Umbilical cord (tissue), 2 donors: ENCODE results near the gene BANK1. TPM values are rescaled to one million over a fixed set of nuclear protein-coding genes. Genes with fewer than 3 reads are reported as not detected.

Experiments
- DNase-seq: peaks from one replicate; pipeline ENCODE4 v3.0.0-alpha.2; 2015; ENCODE audit warnings: low spot score
- total RNA-seq: library from RNA; depleted of rRNA; stranded (reverse); fragments of >200 nt; gene quantifications from one replicate; pipeline ENCODE4 v1.2.3, GENCODE V29; 2014; ENCODE audit warnings: low replicate concordance; ENCODE audit not compliant: insufficient read depth

The BANK1 gene
- total RNA-seq, 1 donor from 2014 or later: 15.9 TPM

DNA sequence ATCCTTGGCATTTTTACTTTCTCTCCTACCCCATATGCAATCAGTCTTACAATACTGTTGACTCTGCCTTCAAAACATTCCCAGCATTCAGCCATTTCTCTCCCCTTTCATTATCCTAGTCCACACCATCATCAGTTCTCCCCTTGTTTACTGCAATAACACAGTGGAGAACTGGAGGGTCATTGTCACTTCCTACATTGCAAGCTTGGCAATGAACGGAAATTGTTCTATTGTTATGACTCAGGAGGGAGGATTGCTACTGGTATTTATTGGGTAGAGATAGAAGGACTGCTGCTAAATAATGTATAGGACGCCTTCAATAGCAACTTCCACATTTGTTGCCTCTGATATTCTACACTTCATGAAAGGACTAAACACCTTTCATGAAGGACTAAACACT, 231.8 kb downstream of the BANK1 start:
- no peak for DNase-seq

DNA sequence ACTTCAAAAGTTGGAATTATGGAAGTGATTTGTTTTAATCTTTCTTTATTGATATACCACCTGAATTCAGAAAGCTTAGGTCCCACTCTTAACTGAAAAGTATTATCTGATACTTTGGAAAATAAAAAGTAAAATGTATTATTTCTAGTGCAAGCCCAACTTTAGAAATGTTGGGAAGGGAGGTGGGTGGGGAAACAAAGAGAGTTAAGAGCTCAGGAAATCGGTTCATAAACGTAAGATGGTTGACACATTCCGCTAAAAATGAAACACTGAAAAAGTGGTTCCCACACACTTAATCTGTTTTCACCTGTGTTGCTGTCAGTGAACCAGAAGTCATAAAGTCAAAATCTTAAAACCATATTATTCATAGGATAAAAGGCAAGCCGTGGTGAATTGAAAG, 237.4 kb downstream of the BANK1 start:
- DNase-seq: no peak

DNA sequence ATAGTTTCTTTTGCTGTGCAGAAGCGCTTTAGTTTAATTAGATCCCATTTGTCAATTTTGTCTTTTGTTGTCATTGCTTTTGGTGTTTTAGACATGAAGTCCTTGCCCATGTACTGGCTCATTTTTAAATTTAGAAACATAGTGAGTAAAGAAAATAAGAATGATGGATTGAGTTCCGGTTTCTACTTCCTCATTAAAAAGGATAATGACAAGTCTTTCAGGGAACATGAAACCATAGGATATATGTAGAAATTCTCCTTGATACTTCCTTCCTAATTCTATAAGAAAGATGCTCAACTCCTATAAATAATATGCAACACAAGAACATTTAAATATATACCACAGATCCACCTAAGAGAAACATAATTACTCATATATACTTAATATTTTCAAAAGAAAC, 240.9 kb downstream of the BANK1 start:
- DNase-seq: no peak

DNA sequence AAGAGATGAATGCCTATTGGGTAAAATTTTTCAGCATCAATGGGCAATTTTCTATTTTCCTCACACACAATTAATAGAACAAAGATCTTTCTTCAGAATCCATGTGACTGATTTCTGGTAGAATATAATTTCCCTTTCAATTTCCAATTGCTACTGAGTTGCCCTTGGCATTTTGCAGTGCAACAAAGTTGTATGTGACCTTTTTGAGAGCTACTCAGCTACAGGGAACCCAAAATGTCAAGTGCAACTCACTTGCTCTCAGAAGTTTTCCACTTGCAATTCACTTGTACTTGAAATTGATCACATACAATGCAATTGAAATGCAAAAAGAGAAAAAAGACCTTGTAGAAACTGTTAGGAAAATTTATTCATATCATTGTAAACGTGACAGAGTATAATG, 245.5 kb downstream of the BANK1 start:
- no peak for DNase-seq

DNA sequence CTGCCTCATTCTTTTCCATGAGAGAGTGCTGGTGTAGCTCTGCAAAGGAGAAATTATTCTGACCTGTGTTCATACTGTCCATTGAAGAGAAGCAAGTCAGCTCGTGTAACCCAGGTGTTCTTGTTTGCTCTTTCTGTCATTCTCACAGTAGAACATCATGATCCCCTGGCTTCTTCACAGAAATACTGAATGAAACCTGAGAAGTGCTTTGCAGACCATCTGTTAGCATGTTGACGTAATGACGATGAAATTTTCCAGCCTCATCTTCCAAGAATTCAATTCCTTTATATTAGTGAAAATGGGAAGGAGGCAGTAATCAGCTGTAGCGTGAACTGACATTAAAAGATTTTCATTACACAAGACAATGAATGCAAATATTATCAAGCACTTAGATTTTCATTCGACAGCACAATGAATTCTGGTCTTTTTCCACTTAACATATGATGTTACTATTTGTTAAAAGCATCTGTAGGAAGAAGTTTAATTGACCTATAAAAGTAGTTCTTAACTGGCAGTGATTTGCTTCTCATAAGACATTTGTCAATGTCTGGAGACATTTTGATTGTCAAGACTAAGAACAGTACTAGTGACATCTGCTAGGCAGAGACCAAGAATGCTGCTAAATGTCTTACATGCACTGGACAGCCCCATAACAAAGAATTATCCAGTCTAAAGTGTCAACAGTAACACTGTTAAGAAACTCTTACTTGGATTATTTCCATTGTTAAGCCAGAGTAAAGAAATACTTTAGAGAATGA, 246.3 kb downstream of the BANK1 start:
- peak; percentile 4 for DNase-seq

DNA sequence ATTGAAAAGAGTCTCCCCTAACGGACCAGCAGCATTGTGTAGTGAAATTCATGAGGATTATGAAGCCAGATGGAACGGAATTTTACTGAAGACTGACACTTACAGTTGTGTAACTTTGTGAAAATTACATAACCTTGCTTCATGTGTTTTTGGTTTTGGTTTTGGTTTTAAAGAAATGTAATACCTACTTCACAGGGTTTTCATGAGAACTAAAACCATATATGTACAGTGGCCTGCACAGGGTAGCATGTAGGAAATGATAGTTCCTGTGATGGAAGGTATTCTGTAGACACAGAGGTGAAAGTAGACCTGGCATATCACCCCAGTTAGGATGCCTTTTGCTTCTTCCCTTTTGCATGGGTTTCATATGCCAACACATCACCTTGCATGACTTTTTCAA, 247.0 kb downstream of the BANK1 start:
- no peak for DNase-seq

DNA sequence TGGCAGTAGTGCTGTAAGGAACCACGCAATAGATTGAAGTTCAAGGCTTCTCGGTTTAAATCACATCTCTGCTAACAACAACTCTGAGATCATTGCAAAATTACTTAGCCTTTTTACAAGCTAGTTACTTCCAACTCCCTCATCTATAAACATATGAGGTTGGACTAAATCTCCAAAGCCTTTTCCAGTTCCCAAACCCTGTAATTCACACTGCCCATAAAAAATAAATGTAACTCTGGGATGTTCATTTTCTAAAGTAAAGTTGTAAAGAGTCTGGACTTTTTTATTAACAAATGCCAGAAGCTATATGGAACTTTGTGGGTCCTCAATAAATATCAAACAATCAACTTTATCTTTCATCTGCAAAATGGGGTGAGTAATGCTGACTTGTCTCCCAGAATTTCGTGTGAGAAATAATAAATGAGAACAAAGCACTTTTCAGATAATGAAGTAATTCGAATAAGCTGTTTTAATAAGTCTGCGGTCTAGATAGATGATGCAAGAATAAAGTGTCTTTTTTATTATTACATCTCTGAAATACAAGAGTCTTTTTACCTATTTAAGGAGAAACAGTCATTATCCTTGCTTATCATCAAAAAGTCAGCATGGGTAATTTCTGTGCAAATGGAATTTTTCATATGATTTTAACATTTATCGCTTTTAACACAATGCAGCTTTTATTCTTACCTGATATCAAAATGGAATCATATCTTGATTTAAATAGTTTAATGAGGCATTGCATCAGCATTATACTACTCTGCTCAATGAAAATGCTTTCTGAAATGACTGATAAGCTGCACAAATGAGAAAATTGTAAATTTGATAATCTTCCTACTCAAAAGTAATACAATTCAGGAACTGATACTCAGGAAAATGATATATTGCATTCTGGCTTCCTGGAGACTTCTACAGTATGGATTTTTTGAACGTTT, 252.6 kb downstream of the BANK1 start:
- peak; percentile 1 for DNase-seq

DNA sequence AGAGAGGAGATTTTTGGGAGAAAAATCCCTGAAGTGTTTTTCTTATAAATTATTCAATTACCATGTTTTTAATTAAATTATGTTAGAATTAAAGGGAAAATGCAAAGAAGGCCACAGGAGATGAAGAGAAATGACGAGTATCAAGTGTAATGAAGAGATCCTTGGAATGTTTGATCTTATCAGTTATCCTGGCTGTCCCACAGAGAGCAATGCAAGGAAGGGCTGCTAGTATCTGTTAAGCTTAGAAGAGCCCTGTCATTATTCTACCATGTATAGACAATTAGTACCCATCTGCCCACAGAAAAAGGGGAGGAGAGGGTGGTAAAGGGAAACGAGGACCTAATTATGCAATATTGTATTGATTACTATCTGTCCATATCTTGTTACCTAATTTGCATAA, 257.1 kb downstream of the BANK1 start:
- no peak for DNase-seq

DNA sequence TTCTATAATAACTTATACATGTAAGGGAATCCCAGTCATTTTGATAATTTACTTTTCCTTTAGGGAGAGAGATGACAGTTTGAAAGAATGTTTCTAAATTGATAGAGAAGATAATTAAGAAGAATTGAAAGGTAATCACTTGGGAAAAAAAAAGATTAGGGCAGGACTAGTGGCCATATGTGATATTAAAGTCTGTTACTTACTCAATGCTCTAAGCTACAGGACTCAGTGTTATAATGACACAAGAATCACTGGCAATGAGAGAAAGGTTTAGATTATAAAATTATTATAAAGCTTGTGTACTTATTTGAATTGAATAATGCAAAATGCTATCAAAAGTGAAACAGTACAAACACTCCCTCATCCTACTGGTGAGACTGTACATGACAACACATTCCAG, 265.3 kb downstream of the BANK1 start:
- DNase-seq: no peak

DNA sequence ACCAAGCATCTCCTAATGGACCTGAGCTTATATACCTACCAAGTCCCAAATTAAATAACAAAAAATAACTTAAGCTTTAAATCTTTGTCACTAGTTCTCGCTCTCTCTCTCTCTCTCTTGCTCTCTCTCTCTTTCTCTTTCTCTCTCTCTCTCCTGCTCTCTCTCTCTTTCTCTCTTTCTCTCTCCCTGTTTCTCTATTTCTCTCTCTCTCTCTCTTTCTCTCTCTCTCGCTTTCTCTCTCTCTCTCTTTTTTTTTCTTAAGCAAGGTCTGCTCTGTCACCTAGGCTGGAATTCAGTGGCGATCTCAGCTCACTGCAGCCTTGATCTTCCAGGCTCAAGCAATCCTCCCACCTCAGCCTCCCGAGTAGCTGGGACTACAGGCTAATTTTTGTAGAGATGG, 266.6 kb downstream of the BANK1 start:
- DNase-seq: no peak

DNA sequence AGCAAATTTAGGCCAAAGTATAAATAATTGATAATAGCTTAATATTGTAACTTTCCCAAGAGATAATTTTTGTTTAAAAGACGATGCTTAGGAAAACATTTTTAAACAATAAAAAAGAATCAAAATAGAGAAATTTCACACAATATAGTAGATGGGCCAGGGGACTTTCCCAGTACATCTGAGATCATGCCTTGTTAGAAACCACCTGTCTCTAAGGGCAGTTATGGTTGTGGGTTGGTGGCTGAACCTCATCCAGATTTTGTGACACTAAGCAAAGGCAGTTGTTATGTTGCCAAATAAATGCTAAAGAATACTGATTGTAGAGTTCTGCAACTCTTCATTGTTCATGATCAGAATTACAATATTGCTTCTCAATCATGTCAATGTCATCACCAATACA, 270.6 kb downstream of the BANK1 start:
- DNase-seq: no peak

DNA sequence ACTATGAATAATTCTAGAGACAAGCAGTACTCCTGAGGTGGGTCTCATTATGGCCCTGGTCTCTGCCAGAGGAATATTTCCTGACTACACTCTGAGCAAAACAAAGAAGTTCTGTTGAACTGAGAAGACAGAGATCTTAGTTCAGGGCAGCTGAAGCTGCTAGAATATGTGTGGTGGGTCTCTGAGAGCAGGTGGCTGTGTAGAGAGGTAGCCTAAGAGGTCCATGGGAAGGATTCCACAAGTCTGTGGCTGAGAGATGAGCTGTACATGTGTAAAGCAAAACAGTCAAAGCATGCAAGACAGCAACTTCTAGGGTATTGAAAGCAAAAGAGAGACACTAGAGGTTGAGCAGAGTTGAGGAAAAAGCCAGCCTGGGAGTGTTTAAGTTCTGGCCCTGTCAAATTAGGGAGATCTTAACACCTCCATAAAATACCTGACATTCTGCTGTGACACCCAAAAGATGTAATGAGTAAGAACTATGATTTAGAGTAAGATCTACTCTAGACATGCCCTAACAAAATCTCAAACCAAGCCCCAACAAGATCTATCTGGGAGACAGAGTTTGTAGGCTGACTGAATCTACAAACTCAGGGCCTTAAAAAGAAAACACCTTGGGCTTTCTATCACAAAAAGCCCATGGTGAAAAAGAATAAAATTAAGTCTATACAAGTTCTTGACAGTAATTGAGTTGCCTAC, 274.4 kb downstream of the BANK1 start:
- DNase-seq: peak; percentile 44

DNA sequence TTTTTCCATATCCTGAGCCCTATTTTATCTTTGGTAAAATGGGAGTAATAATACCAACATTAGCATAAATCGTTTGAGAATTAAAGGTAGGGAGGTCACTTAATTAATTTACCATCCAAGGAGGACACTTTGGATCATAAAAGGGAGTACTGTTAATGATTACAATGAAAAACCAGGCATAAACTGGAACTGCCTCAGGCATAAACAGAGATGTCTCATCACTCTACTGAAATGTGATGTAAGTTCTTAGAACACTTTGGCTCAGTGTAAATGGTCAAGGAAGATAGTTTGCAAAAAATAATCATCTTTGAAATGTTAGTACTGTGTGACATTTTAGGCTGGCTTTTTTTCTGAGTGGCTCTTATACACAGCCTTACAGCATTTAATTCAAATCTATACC, 286.1 kb downstream of the BANK1 start:
- no peak for DNase-seq

DNA sequence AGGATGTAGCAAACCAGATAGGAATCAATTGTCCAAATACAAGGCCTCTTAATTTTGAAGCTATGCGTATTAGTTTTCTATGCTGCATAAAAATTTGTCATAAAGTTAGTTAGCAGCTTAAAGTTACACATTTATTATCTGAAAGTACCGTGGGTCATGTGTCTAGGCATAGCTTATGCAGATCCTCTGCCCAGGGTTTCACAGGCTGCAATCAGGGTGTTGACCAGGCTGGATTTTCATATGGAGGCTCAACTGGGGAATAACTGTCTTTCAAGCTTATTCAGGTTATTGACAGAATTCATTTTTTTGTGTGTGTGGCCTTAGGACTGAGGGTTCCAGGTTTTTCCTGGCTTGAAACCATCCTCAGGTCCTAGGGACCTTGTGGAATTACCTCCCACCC, 289.7 kb downstream of the BANK1 start:
- DNase-seq: no peak

DNA sequence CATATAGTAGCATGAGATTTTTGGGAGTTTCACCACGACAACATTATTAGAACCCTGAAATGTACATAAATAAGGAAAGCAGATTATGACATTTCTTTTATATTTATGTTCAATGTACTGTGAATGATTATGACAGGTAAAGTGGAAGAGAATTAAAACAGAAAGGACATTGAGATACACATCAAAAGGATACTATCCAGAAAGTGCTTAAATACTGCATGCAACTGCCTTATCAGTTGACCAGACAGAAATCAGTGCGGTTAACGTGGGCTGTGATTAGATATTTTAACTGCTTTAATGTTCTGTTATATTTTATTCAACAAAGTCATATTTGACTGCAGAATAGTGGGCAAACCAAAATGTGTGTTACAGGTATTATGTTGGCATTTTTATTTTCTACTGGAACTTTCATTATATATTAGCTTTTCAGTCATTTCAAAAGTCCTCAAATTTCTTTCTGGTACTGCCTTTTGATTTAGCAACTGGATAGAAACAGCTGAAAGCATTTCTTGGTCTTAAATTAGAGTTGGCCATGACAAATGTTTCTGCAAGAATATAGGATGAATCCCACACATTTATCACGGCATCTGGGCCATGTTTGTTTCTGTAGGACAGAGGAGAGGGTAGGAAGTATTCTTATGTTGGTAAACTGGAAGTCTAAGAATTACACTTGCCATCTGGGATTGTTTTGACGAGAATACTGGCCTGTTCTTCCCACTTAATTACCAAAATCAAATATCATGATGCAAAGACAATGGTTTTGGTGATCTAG, 299.5 kb downstream of the BANK1 start:
- no peak for DNase-seq

DNA sequence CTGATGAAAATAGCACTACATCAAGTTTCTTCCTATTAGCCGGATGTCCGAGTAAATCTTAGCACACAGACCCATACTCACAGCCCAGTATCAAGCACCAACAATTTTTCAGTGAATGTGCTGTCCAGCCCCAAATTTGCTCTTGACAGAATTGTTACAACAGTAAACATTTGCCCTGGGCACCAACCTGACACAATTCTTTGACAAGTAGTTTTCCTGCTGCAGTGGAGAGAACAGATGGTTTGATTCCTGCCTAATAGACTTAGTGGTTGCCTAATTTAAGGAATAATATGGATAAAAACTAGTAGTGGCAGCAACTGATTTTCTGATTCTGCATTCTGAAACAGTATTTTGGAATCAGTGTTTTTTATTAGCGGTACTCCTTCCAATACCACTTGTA, 301.1 kb downstream of the BANK1 start:
- DNase-seq: no peak

DNA sequence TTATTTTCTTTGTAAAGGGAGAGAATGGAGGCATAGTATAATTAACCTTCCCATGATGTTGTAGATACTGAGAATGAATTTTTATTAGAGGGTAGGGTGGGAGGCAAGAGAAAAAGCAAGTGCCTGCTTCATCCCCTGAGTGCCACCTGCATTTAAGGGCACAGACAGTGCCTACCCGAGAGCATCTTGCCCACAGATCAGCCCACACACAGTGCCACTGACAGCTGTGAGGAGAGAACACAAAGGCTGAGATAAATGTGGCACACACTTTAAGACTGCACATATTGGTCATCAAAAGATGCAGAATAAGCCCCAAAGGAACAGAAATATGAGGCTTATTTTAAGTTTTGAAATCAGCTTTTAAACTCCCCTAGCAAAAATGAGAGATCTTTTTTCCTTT, 304.0 kb downstream of the BANK1 start:
- no peak for DNase-seq

DNA sequence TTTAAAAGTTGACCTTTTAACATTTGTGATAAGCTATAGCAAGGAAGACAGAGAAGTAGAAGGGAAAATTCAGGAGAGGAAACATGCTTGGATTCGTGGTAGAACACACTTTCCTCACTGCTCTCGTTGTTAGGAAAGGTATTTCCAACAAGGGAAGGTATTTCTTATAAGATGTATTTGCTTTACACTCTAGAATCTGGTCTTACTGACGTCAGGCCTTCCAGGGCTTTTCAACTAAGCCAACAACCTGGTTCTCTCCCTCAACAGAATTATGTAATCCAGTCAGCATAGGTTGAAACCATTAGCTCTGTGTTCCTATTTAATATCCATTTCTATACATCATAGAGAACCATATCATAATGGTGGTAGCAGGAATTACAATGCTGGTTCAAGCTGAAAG, 312.8 kb downstream of the BANK1 start:
- no peak for DNase-seq

DNA sequence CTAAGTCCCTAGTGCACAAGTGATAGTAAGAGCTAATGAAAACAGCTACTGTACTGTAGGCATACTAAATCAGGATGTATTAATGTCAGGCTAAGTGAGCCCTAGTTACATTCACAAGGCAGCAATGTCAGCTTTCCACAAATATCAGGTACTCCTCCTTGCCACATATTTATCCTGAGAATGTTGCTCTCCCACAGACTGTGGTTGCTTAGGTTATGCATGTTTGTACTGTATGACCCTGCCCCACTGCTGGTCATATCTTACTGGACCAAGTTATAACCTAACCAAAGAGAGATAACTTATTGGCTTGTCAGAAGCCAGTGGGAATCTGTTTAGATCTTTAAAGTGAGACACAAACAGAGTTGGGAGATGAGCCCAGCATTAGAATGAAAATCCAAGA, 313.7 kb downstream of the BANK1 start:
- DNase-seq: no peak

DNA sequence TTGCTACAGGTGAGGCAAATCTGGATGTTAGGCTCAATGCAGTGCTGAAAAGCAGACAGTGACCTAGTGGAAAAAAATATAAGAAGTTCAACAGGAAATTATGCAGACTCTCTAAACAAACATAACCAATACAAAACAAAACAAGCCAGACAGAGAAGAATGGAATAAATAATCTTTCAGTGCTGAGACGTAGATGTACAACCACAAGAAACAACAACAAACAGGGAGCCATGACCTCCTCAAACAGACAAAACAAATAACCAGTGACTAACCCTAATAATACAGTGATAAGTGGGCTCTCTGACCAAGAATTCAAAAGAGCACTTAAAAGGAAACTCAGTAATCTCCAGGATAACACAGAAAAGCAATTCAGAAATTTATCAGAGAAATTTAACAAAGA, 315.5 kb downstream of the BANK1 start:
- DNase-seq: no peak

DNA sequence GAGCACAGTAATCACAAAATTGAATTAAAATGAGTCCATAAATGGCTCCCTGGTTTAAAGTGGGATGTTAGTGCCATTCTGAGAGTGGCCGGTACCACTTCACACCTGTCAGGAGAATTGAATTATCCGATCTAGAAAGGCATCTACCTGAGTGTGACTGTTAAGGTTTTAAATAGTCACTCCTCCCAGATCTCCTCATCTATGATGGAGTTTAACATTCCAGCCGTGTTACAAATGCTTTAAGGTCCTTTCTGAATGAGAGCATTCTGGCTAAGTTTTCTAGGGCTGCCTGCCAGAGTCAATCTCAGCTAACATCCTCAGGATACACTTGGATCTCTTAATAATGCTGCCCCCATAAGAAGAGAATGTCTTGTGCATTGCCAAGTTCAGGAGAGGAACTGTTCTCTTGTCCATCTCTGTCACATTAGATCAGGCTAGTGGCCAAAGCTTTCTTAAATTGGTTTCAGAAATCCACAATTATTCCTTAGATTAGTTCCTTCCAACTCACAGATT, 323.6 kb downstream of the BANK1 start:
- no peak for DNase-seq
